D721Med (cell line): ENCODE data around the gene HPS3.

Experiments used
- DNase-seq: peaks from one replicate; pipeline ENCODE4 v3.0.0; 2011; ENCODE audit warnings: low spot score; ENCODE audit not compliant: insufficient read length
- FAIRE-seq: peaks from 2 replicates; lab custom pipeline; 2011; peaks lifted over from hg19 to GRCh38; lab: Jason Lieb, UNC
- CTCF ChIP-seq: IDR thresholded peaks from 2 replicates; pipeline ENCODE4 v1.5.1; 2012; ENCODE audit warnings: mild to moderate bottlenecking, control low read depth; ENCODE audit not compliant: insufficient read depth; ENCODE audit errors: missing control alignments

Gene HPS3

GRCh38 chr3:149101154-149101553 is 28.3 kb upstream of the HPS3 start:
- FAIRE-seq (no peak), DNase-seq (no peak)
- TF ChIP-seq CTCF = no peak

DNA sequence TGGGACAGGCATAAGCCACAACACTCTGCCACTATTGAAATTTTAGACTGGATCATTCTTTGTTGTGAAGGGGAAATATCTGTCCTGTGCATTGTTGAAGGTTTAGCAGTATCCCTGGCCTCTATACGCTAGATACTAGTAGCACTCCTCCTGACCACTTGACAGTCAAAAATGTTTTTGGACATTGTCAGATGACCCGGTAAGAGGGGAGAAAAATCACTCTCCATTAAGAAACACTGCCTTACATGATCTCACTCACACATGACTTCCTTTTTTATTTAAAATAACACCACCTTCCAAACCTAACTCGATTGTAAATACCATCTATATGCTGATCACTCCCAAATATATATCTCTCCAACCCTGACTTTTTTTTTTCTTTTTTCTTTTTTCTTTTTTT is 27.8 kb upstream of the HPS3 start:
- no peak for FAIRE-seq

DNA sequence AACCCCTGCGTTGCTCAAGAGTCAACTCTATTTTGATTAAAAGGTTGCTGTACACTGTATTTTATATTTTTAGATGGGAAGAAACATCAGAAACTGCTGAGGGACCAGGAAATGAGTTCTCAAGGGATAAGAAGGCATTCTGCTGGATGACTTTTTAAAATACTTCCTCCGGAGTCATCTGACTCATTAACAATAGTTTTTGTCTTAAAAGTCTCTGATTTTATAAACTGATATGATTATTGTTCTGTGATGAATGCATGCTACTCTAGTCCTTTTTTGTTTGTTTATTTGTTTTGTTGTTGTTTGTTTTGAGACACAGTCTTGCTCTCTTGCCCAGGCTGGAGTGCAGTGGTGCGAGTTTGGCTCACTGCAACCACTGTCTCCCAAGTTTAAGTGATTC is 25.0 kb upstream of the HPS3 start:
- FAIRE-seq = no peak
- no peak for DNase-seq
- TF ChIP-seq CTCF = no peak

More for the DNA sequence above, 27.8 kb upstream of the HPS3 start:
- no peak for TF ChIP-seq CTCF
- DNase-seq = no peak

- no peak for DNase-seq
- no peak for TF ChIP-seq CTCF
- FAIRE-seq = no peak
Measured at GRCh38 chr3:149114458-149114857, 15.0 kb upstream of the HPS3 start.

- no peak for TF ChIP-seq CTCF
- FAIRE-seq (no peak), DNase-seq (no peak)
Measured at GRCh38 chr3:149115114-149115513, 14.3 kb upstream of the HPS3 start.

- no peak for FAIRE-seq
- TF ChIP-seq CTCF = no peak
- DNase-seq = no peak
Measured at GRCh38 chr3:149118724-149119123, 10.7 kb upstream of the HPS3 start.

GRCh38 chr3:149119466-149119865 is 10.0 kb upstream of the HPS3 start:
- FAIRE-seq = no peak
- no peak for TF ChIP-seq CTCF
- DNase-seq = no peak
